Vagina (tissue), 2 donors: ENCODE data around the gene RGS9BP. TPM values are rescaled to one million over a fixed set of nuclear protein-coding genes. Genes with fewer than 3 reads are reported as not detected.

Experiments
- DNase-seq, 2 donors: peaks; one replicate each; pipeline ENCODE4 v3.0.0-alpha.2; 2017; ENCODE audit errors: extremely low spot score in 2 of 2
- H3K27ac ChIP-seq: fragments of 200-600 bp; sonication (generic); one replicate; pipeline ENCODE4 v1.5.1; 2019
- H3K27me3 ChIP-seq: fragments of 200-600 bp; sonication (generic); one replicate; pipeline ENCODE4 v1.5.1; 2019
- H3K36me3 ChIP-seq, 2 donors: fragments of 200-600 bp; sonication (generic); one replicate each; pipeline ENCODE4 v1.5.1; 2017 to 2019
- H3K4me1 ChIP-seq: fragments of 200-600 bp; sonication (generic); one replicate; pipeline ENCODE4 v1.5.1; 2019
- H3K4me3 ChIP-seq, 2 donors: fragments of 200-600 bp; sonication (generic); 1 replicate in 1 of 2; 2 replicates in 1 of 2; pipeline ENCODE4 v1.5.1; 2016 to 2019
- H3K9me3 ChIP-seq: fragments of 200-600 bp; sonication (generic); one replicate; pipeline ENCODE4 v1.5.1; 2019
- CTCF ChIP-seq, 3 experiments: fragments of 450-650 bp in 2 of 3; fragments of 200-600 bp in 1 of 3; sonication (generic) in 1 of 3; IDR thresholded peaks; one replicate each; pipeline ENCODE4 v1.5.1; 2017 to 2019; ENCODE audit warnings: antibody characterized with exemption in 3 of 3, mild to moderate bottlenecking in 2 of 3, moderate library complexity in 2 of 3
- POLR2A ChIP-seq, 2 donors: fragments of 450-650 bp; IDR thresholded peaks; one replicate each; pipeline ENCODE4 v1.6.1; 2017; ENCODE audit warnings: antibody characterized with exemption in 2 of 2, mild to moderate bottlenecking in 2 of 2, moderate library complexity in 2 of 2
- POLR2AphosphoS5 ChIP-seq, 2 donors: sonication (generic); formaldehyde crosslinking; IDR thresholded peaks; one replicate each; pipeline ENCODE4 v1.9.0; 2017; ENCODE audit warnings: antibody characterized with exemption in 2 of 2, mild to moderate bottlenecking in 2 of 2, low read depth in 1 of 2; ENCODE audit not compliant: insufficient read depth in 1 of 2
- intact Hi-C: fragments of 100-400 bp; cut with DNase I; formaldehyde crosslinking; loops from one replicate; pipeline ENCODE4 v1.15.1; 2023
- total RNA-seq: library from RNA; depleted of rRNA; stranded (reverse); fragments of >200 nt; gene quantifications from one replicate; pipeline ENCODE4 v1.2.3, GENCODE V29; 2016

The RGS9BP gene
- total RNA-seq, 1 donor from 2014 or later, result 0.49 TPM

- H3K27ac ChIP-seq, result peak within 1 kb of the TSS; percentile 84
- H3K4me3 ChIP-seq, result peak within 1 kb of the TSS; percentile 85 to 98
- no peaks in the 10 kb centered on the region for H3K9me3 ChIP-seq
- H3K4me1 ChIP-seq, result peaks cover 46% of the 10 kb centered on the region
- TF ChIP-seq POLR2A (IDR thresholded peaks at IDR 0.05), result no peak
- TF ChIP-seq POLR2AphosphoS5 (IDR thresholded peaks at IDR 0.05; ENCODE audit: insufficient read depth in 1 of 2, low read depth in 1 of 2), result peak; percentile 82 to 86
- no peaks in the 10 kb centered on the region for H3K27me3 ChIP-seq
- no peaks in the 10 kb centered on the region for H3K36me3 ChIP-seq
- DNase-seq, result peak in 1 of 2 donors; percentile 98
- intact Hi-C loops, result no loop called here
Observed at GRCh38 chr19:32674931-32675719, 523 bp upstream of the RGS9BP start, which contains the start of gene ANKRD27. ANKRD27 (minus strand) TSS chr19:32675180; CDS start chr19:32659015, 16,165 bp downstream.

GRCh38 chr19:32676186-32676894 lies 692 bp downstream of the RGS9BP start:
- Histone ChIP-seq H3K4me1 (peaks cover 38% of the 10 kb centered on the region), H3K36me3 (no peaks in the 10 kb centered on the region), H3K27me3 (no peaks in the 10 kb centered on the region), H3K4me3 (peak overlapping the region; percentile 85 to 98), H3K27ac (peak overlapping the region; percentile 68), H3K9me3 (no peaks in the 10 kb centered on the region)
- intact Hi-C loops, result no loop called here
- TF ChIP-seq CTCF (IDR thresholded peaks at IDR 0.05) (no peak), POLR2AphosphoS5 (IDR thresholded peaks at IDR 0.05; ENCODE audit: insufficient read depth in 1 of 2, low read depth in 1 of 2) (no peak), POLR2A (IDR thresholded peaks at IDR 0.05) (no peak)
- DNase-seq, result no peak

- peak overlapping the region; percentile 85 to 98 for H3K4me3 ChIP-seq
Observed at GRCh38 chr19:32676895-32677359, 1.3 kb downstream of the RGS9BP start.

GRCh38 chr19:32677657-32678056 lies 2.0 kb downstream of the RGS9BP start:
- H3K9me3 ChIP-seq, result no peaks in the 10 kb centered on the region
- no peaks in the 10 kb centered on the region for H3K36me3 ChIP-seq
- no peak for DNase-seq
- H3K27me3 ChIP-seq, result no peaks in the 10 kb centered on the region
- H3K4me1 ChIP-seq, result peaks cover 25% of the 10 kb centered on the region
- TF ChIP-seq CTCF (IDR thresholded peaks at IDR 0.05) (no peak), POLR2A (IDR thresholded peaks at IDR 0.05) (no peak), POLR2AphosphoS5 (IDR thresholded peaks at IDR 0.05; ENCODE audit: insufficient read depth in 1 of 2, low read depth in 1 of 2) (no peak)
- intact Hi-C loops, result no loop called here
- no peak overlapping the region for H3K27ac ChIP-seq
- no peak overlapping the region for H3K4me3 ChIP-seq

More at GRCh38 chr19:32676895-32677359, 1.3 kb downstream of the RGS9BP start:
- intact Hi-C loops, result no loop called here
- no peaks in the 10 kb centered on the region for H3K27me3 ChIP-seq
- H3K27ac ChIP-seq, result no peak overlapping the region
- H3K36me3 ChIP-seq, result no peaks in the 10 kb centered on the region
- no peak for TF ChIP-seq POLR2AphosphoS5 (IDR thresholded peaks at IDR 0.05; ENCODE audit: insufficient read depth in 1 of 2, low read depth in 1 of 2)
- TF ChIP-seq POLR2A (IDR thresholded peaks at IDR 0.05), result no peak
- TF ChIP-seq CTCF (IDR thresholded peaks at IDR 0.05), result no peak
- no peak for DNase-seq
- peaks cover 33% of the 10 kb centered on the region for H3K4me1 ChIP-seq
- no peaks in the 10 kb centered on the region for H3K9me3 ChIP-seq

GRCh38 chr19:32680986-32681385 lies 5.3 kb downstream of the RGS9BP start:
- intact Hi-C loops, result no loop called here
- Histone ChIP-seq H3K27me3 (no peaks in the 10 kb centered on the region), H3K4me3 (no peak overlapping the region), H3K36me3 (no peaks in the 10 kb centered on the region), H3K27ac (no peak overlapping the region), H3K9me3 (no peaks in the 10 kb centered on the region), H3K4me1 (peaks cover 3% of the 10 kb centered on the region)
- DNase-seq, result no peak
- no peak for TF ChIP-seq POLR2A (IDR thresholded peaks at IDR 0.05)
- no peak for TF ChIP-seq POLR2AphosphoS5 (IDR thresholded peaks at IDR 0.05; ENCODE audit: insufficient read depth in 1 of 2, low read depth in 1 of 2)
- TF ChIP-seq CTCF (IDR thresholded peaks at IDR 0.05), result no peak
